ENCODE results near the gene CRACDL. TPM values are rescaled to one million over a fixed set of nuclear protein-coding genes. Genes with fewer than 3 reads are reported as not detected.
A peak's percentile ranks its signal among the peaks of the same experiment; 100 is the strongest.

Gene CRACDL
- total and polyA plus RNA-seq, 2 experiments from 2014 or later, result 0.06 to 0.32 TPM

DNA sequence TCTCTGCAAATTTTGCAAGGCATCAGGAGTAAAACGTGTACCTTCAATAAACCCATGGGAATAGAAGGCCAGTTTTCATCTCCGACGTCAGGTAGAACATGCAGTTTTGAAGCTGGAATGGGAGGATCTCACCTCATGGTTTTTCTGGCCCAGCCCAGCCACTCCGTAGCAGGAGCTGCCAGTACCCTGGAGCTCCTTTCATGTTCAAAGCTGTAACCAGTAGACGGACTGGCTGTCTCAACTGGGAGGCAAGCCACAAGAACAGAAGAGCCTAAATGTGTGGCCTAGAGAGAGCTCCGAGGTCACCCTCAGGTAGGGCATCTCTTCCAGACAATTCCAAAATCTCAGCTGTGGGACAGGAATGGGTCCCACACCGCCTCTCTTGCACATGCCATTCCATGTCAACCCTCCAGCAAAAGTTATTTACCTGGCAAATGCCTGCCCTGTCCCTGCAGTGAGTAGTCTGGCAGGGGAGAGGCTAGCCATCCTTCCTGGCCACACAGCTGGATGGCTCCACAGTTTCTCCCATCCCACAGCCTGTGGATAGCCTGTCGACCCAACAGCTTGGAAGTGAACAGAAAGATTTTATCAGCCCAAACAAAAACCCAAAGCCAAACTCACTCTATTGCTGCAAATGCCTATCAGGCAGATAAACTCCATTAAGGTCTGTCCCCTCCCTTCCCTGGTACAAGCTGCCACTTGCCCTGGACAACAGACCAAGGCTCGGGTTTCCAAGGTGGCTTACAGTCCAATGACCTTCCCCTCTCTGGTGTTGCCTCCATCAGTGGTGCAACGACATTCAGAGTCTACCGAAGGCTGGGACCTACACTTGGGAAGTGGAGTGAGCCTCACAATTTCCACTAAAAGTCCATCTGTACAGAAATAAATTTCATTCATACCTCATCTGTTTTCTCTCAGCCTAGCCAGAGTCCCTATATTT is 27.8 kb downstream of the CRACDL start:
- H3K4me1 ChIP-seq (ENCODE audit: low read depth), result peaks cover 16% of the 10 kb centered on the region
- no peak for TF ChIP-seq CTCF (IDR thresholded peaks at IDR 0.05; ENCODE audit: low read depth, low read length)
- no peak overlapping the region for H3K27ac ChIP-seq
- H3K4me3 ChIP-seq, result no peak overlapping the region
- H3K9me3 ChIP-seq (ENCODE audit: low read depth), result no peaks in the 10 kb centered on the region
- peak in 1 of 2 donors; percentile 29 for DNase-seq (ENCODE audit: low read depth in 1 of 2, low spot score in 1 of 2)
- no peaks in the 10 kb centered on the region for H3K36me3 ChIP-seq
- H3K27me3 ChIP-seq, result no peaks in the 10 kb centered on the region

DNA sequence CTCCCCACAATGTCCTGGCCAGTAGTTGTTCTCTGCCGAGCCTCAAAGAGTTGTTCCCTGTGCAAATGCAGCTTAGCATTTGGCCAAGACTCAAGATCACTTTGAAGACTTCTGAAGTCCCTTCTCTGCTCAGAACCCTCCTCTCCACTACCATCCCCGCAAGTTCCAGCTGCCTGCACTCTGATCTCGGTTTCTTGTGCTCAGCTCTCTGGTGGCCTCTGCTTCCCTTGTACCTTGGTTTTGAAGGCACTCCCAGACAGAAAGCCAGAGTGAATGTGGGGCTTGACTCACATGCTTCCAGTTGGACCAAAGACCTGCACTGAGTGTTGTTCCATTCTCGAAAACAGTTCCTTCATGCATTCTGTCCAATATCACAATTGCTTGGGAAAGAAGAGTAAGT is 28.6 kb downstream of the CRACDL start:
- Histone ChIP-seq H3K4me3 (no peak overlapping the region), H3K27me3 (no peaks in the 10 kb centered on the region), H3K27ac (no peak overlapping the region), H3K9me3 (ENCODE audit: low read depth) (no peaks in the 10 kb centered on the region), H3K4me1 (ENCODE audit: low read depth) (peaks cover 16% of the 10 kb centered on the region), H3K36me3 (no peaks in the 10 kb centered on the region)
- no peak for TF ChIP-seq CTCF (IDR thresholded peaks at IDR 0.05; ENCODE audit: low read depth, low read length)
- DNase-seq (ENCODE audit: low read depth in 1 of 2, low spot score in 1 of 2), result no peak

GRCh38 chr2:98903767-98904485 is 32.1 kb downstream of the CRACDL start:
- Histone ChIP-seq H3K4me1 (ENCODE audit: low read depth) (peaks cover 9% of the 10 kb centered on the region), H3K36me3 (no peaks in the 10 kb centered on the region), H3K27me3 (no peaks in the 10 kb centered on the region), H3K4me3 (no peak overlapping the region), H3K9me3 (ENCODE audit: low read depth) (no peaks in the 10 kb centered on the region), H3K27ac (no peak overlapping the region)
- DNase-seq (ENCODE audit: low read depth in 1 of 2, low spot score in 1 of 2), result no peak
- no peak for TF ChIP-seq CTCF (IDR thresholded peaks at IDR 0.05; ENCODE audit: low read depth, low read length)

GRCh38 chr2:98903064-98903355 is 33.0 kb downstream of the CRACDL start:
- no peaks in the 10 kb centered on the region for H3K4me1 ChIP-seq (ENCODE audit: low read depth)
- DNase-seq (ENCODE audit: low read depth in 1 of 2, low spot score in 1 of 2), result no peak
- no peaks in the 10 kb centered on the region for H3K9me3 ChIP-seq (ENCODE audit: low read depth)
- H3K4me3 ChIP-seq, result no peak overlapping the region
- H3K27ac ChIP-seq, result no peak overlapping the region
- no peak for TF ChIP-seq CTCF (IDR thresholded peaks at IDR 0.05; ENCODE audit: low read depth, low read length)
- no peaks in the 10 kb centered on the region for H3K27me3 ChIP-seq
- H3K36me3 ChIP-seq, result no peaks in the 10 kb centered on the region

DNA sequence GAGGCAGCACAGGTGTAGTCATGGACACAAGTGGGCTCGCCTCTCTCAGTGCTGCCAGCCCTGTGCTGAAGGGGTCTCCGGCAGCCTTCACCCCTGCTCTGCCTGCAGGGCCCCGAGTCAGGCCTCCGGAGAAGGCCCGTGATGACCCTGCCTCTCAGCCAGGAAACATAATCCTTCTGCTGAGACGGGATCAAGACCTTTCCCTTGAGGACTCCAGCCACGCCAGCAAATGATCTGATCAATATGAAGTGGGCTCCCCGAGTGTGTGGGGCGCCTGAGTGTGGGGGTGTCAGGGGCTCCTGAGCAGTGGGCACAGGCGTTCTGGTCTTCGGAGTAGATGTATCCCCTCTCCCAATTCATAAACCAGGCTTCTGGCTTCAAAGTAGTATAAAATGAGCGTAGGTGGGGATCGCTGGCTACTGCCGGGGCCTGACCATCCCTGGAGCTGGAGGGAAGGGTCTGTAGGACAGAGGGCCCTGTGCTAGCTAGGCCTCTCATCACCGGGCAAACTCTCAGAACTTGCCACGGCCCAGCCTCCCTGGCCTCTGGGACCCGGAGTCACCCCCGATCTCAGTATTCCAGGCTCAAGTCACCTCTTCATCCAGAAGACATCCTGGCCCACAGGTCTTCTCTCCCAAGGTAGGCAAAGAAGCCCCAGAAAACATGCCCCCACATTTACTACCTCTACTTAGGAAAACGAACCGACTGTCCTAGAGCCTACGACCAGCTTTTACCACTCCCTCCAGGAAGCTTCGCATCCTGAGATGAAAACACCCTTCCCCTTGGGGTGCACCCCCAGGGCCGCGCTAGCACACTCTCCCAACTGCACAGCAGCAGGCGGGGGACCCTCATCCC is 33.6 kb downstream of the CRACDL start:
- Histone ChIP-seq H3K27me3 (no peaks in the 10 kb centered on the region), H3K4me1 (ENCODE audit: low read depth) (no peaks in the 10 kb centered on the region), H3K27ac (no peak overlapping the region), H3K4me3 (no peak overlapping the region), H3K36me3 (no peaks in the 10 kb centered on the region), H3K9me3 (ENCODE audit: low read depth) (no peaks in the 10 kb centered on the region)
- no peak for DNase-seq (ENCODE audit: low read depth in 1 of 2, low spot score in 1 of 2)
- no peak for TF ChIP-seq CTCF (IDR thresholded peaks at IDR 0.05; ENCODE audit: low read depth, low read length)

All from cardiac muscle cell (in vitro differentiated cells and primary cell).